SK-N-SH treated with all-trans-retinoic acid at 6 μM for 48 hours (cell line): Measurements from ENCODE around the gene MBTD1.
"Not testable (repeated sequence)": the region's sequence is repeated elsewhere in the genome, so short reads cannot be mapped to it uniquely, and the experiment has no call there.

Experiments
- BACH2 ChIP-seq: fragments of 250-450 bp; sonication (Bioruptor Pico); IDR thresholded peaks from 2 replicates; pipeline ENCODE4 v1.9.0; 2021; ENCODE audit warnings: mild to moderate bottlenecking, borderline replicate concordance
- CSRNP3 ChIP-seq: fragments of 250-450 bp; sonication (Bioruptor Pico); IDR thresholded peaks from 2 replicates; pipeline ENCODE4 v1.5.1; 2021; ENCODE audit warnings: mild to moderate bottlenecking, moderate library complexity
- POU6F1 ChIP-seq: fragments of 250-450 bp; sonication (Bioruptor Pico); IDR thresholded peaks from 2 replicates; pipeline ENCODE4 v1.8.0; 2021; ENCODE audit warnings: low read depth, mild to moderate bottlenecking, moderate library complexity, borderline replicate concordance
- PPARA ChIP-seq: fragments of 250-450 bp; sonication (Bioruptor Pico); IDR thresholded peaks from 2 replicates; pipeline ENCODE4 v1.5.0; 2020; ENCODE audit warnings: mild to moderate bottlenecking, borderline replicate concordance
- RARB ChIP-seq: fragments of 250-450 bp; sonication (Bioruptor Pico); IDR thresholded peaks from 2 replicates; pipeline ENCODE4 v1.8.0; 2021; ENCODE audit warnings: mild to moderate bottlenecking, moderate library complexity
- TCF4 ChIP-seq: fragments of 250-450 bp; sonication (Bioruptor Pico); IDR thresholded peaks from 2 replicates; pipeline ENCODE4 v1.8.0; 2021; ENCODE audit warnings: mild to moderate bottlenecking, moderate library complexity, borderline replicate concordance
- ZFP30 ChIP-seq: fragments of 450-650 bp; formaldehyde crosslinking; IDR thresholded peaks from 2 replicates; pipeline ENCODE4 v1.5.0; 2022; ENCODE audit warnings: mild to moderate bottlenecking, moderate library complexity
- ZNF565 ChIP-seq: fragments of 450-650 bp; formaldehyde crosslinking; conservative IDR thresholded peaks from 2 replicates; pipeline ENCODE4 v1.5.0; 2020; ENCODE audit warnings: low read depth, mild to moderate bottlenecking, moderate library complexity
- TF ChIP-seq, protein P1 (sequence below): fragments of 250-450 bp; sonication (Bioruptor Pico); IDR thresholded peaks from 2 replicates; pipeline ENCODE4 v1.8.0; 2020; ENCODE audit warnings: mild to moderate bottlenecking, moderate library complexity, borderline replicate concordance
- TF ChIP-seq, protein P2 (sequence below): fragments of 250-450 bp; sonication (Bioruptor Pico); IDR thresholded peaks from 2 replicates; pipeline ENCODE4 v1.5.1; 2020; ENCODE audit warnings: low read depth, mild to moderate bottlenecking, moderate library complexity

GRCh38 chr17:51294338-51294737, 34.5 kb upstream of the MBTD1 start:
- TF ChIP-seq, protein P1, sequence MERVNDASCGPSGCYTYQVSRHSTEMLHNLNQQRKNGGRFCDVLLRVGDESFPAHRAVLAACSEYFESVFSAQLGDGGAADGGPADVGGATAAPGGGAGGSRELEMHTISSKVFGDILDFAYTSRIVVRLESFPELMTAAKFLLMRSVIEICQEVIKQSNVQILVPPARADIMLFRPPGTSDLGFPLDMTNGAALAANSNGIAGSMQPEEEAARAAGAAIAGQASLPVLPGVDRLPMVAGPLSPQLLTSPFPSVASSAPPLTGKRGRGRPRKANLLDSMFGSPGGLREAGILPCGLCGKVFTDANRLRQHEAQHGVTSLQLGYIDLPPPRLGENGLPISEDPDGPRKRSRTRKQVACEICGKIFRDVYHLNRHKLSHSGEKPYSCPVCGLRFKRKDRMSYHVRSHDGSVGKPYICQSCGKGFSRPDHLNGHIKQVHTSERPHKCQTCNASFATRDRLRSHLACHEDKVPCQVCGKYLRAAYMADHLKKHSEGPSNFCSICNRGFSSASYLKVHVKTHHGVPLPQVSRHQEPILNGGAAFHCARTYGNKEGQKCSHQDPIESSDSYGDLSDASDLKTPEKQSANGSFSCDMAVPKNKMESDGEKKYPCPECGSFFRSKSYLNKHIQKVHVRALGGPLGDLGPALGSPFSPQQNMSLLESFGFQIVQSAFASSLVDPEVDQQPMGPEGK (CRISPR knock-in tag) = not testable (repeated sequence)
- TF ChIP-seq, protein P2, sequence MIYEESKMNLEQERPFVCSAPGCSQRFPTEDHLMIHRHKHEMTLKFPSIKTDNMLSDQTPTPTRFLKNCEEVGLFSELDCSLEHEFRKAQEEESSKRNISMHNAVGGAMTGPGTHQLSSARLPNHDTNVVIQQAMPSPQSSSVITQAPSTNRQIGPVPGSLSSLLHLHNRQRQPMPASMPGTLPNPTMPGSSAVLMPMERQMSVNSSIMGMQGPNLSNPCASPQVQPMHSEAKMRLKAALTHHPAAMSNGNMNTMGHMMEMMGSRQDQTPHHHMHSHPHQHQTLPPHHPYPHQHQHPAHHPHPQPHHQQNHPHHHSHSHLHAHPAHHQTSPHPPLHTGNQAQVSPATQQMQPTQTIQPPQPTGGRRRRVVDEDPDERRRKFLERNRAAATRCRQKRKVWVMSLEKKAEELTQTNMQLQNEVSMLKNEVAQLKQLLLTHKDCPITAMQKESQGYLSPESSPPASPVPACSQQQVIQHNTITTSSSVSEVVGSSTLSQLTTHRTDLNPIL = not testable (repeated sequence)
- TF ChIP-seq POU6F1 (CRISPR knock-in tag); ZNF565 (CRISPR knock-in tag); PPARA; ZFP30 (CRISPR knock-in tag); CSRNP3 (CRISPR knock-in tag); BACH2; RARB (CRISPR knock-in tag); TCF4: not testable (repeated sequence)
